ENCODE data around the gene ADNP.

- TF ChIP-seq CTCF (IDR thresholded peaks at IDR 0.05; ENCODE audit: poor library complexity, severe bottlenecking) (no peak), REST (IDR thresholded peaks at IDR 0.05; ENCODE audit: borderline replicate concordance) (no peak), EZH2 (IDR thresholded peaks at IDR 0.05; ENCODE audit: borderline replicate concordance, insufficient read depth, low read length, poor library complexity, severe bottlenecking) (no peak), MXI1 (conservative IDR thresholded peaks at IDR 0.05; ENCODE audit: poor library complexity, severe bottlenecking) (no peak), POLR2AphosphoS5 (IDR thresholded peaks at IDR 0.05) (no peak), SMC3 (conservative IDR thresholded peaks at IDR 0.05; ENCODE audit: poor library complexity) (no peak), RAD21 (conservative IDR thresholded peaks at IDR 0.05) (no peak), EP300 (conservative IDR thresholded peaks at IDR 0.05; ENCODE audit: poor library complexity, severe bottlenecking) (no peak)
Measured at GRCh38 chr20:50850721-50851286, 80.4 kb downstream of the ADNP start.

Measured in neural cell (in vitro differentiated cells).